ENCODE results near the gene CDH2. TPM values are rescaled to one million over a fixed set of nuclear protein-coding genes. Genes with fewer than 3 reads are reported as not detected.

Gene CDH2
- total and polyA plus RNA-seq, 2 experiments from 2014 or later = 81.8 to 117 TPM

DNA sequence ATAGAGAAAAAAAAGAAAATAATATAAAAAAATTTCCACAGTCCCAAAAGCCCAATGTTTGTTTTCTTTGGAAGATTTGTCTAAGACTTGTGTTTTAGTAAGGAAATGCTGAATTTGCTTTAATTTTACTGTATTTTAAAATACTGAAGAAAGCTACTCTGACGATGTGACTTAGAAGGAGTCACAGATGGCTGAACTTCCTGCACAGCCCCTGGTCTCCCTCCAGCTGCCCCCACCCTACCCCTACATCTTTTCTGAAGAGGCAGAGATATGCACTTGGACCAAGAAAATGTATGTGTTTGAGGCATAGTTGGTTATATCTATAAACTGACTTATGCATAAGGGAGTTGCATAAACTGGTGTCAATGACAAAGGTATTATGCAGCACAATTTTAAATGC lies 172.3 kb downstream of the CDH2 start:
- no peaks in the 10 kb centered on the region for H4K20me1 ChIP-seq (ENCODE audit: insufficient read depth, poor library complexity, severe bottlenecking)
- H3K9me3 ChIP-seq (ENCODE audit: low read depth) = no peaks in the 10 kb centered on the region
- no peak overlapping the region for H3K4me3 ChIP-seq
- 91% methylated on average over 1 of the region's 1 CpG for WGBS (ENCODE audit: low lambda C conversion rate, missing lambda C conversion rate)
- H3K4me2 ChIP-seq = no peak overlapping the region
- H3K9me2 ChIP-seq (replicated peaks; ENCODE audit: insufficient read depth) = no peaks in the 10 kb centered on the region
- no peak overlapping the region for H3K27ac ChIP-seq
- no peaks in the 10 kb centered on the region for H3K36me3 ChIP-seq (replicated peaks; ENCODE audit: insufficient read depth, low read depth)
- no peak for DNase-seq (ENCODE audit: low spot score)
- H2AFZ ChIP-seq = no peak overlapping the region
- TF ChIP-seq, protein P1, sequence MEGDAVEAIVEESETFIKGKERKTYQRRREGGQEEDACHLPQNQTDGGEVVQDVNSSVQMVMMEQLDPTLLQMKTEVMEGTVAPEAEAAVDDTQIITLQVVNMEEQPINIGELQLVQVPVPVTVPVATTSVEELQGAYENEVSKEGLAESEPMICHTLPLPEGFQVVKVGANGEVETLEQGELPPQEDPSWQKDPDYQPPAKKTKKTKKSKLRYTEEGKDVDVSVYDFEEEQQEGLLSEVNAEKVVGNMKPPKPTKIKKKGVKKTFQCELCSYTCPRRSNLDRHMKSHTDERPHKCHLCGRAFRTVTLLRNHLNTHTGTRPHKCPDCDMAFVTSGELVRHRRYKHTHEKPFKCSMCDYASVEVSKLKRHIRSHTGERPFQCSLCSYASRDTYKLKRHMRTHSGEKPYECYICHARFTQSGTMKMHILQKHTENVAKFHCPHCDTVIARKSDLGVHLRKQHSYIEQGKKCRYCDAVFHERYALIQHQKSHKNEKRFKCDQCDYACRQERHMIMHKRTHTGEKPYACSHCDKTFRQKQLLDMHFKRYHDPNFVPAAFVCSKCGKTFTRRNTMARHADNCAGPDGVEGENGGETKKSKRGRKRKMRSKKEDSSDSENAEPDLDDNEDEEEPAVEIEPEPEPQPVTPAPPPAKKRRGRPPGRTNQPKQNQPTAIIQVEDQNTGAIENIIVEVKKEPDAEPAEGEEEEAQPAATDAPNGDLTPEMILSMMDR (IDR thresholded peaks at IDR 0.05; ENCODE audit: poor library complexity) = no peak
- no peak for TF ChIP-seq EZH2phosphoT487 (IDR thresholded peaks at IDR 0.05; ENCODE audit: low read depth, severe bottlenecking, unreplicated experiment)
- no peak for TF ChIP-seq EZH2 (IDR thresholded peaks at IDR 0.05; ENCODE audit: borderline replicate concordance)
- no peaks in the 10 kb centered on the region for H3K27me3 ChIP-seq
- no peaks in the 10 kb centered on the region for H3K4me1 ChIP-seq (ENCODE audit: insufficient read depth)
- H3K79me2 ChIP-seq = no peaks in the 10 kb centered on the region

- Histone ChIP-seq H2AFZ (no peak overlapping the region), H3K79me2 (no peaks in the 10 kb centered on the region), H3K27me3 (no peaks in the 10 kb centered on the region), H3K9me3 (ENCODE audit: low read depth) (no peaks in the 10 kb centered on the region), H3K9me2 (replicated peaks; ENCODE audit: insufficient read depth) (no peaks in the 10 kb centered on the region), H4K20me1 (ENCODE audit: insufficient read depth, poor library complexity, severe bottlenecking) (no peaks in the 10 kb centered on the region), H3K4me2 (no peak overlapping the region), H3K4me3 (no peak overlapping the region), H3K4me1 (ENCODE audit: insufficient read depth) (no peaks in the 10 kb centered on the region), H3K27ac (no peak overlapping the region), H3K36me3 (replicated peaks; ENCODE audit: insufficient read depth, low read depth) (no peaks in the 10 kb centered on the region)
- TF ChIP-seq EZH2 (IDR thresholded peaks at IDR 0.05; ENCODE audit: borderline replicate concordance) (no peak), EZH2phosphoT487 (IDR thresholded peaks at IDR 0.05; ENCODE audit: low read depth, severe bottlenecking, unreplicated experiment) (no peak)
- TF ChIP-seq, protein P1 (IDR thresholded peaks at IDR 0.05; ENCODE audit: poor library complexity) = no peak
- 94% methylated on average over 5 of the region's 5 CpGs for WGBS (ENCODE audit: low lambda C conversion rate, missing lambda C conversion rate)
- DNase-seq (ENCODE audit: low spot score) = no peak
Observed at GRCh38 chr18:28003451-28003850, 173.5 kb downstream of the CDH2 start.

GRCh38 chr18:28002841-28003240 lies 174.1 kb downstream of the CDH2 start:
- Histone ChIP-seq H3K9me2 (replicated peaks; ENCODE audit: insufficient read depth) (no peaks in the 10 kb centered on the region), H3K4me2 (no peak overlapping the region), H2AFZ (no peak overlapping the region), H3K27ac (no peak overlapping the region), H4K20me1 (ENCODE audit: insufficient read depth, poor library complexity, severe bottlenecking) (no peaks in the 10 kb centered on the region), H3K9me3 (ENCODE audit: low read depth) (no peaks in the 10 kb centered on the region), H3K4me1 (ENCODE audit: insufficient read depth) (no peaks in the 10 kb centered on the region), H3K4me3 (no peak overlapping the region), H3K27me3 (no peaks in the 10 kb centered on the region), H3K79me2 (no peaks in the 10 kb centered on the region), H3K36me3 (replicated peaks; ENCODE audit: insufficient read depth, low read depth) (no peaks in the 10 kb centered on the region)
- TF ChIP-seq EZH2phosphoT487 (IDR thresholded peaks at IDR 0.05; ENCODE audit: low read depth, severe bottlenecking, unreplicated experiment) = no peak
- TF ChIP-seq, protein P1 (IDR thresholded peaks at IDR 0.05; ENCODE audit: poor library complexity) = no peak
- no peak for TF ChIP-seq EZH2 (IDR thresholded peaks at IDR 0.05; ENCODE audit: borderline replicate concordance)
- no peak for DNase-seq (ENCODE audit: low spot score)
- WGBS (ENCODE audit: low lambda C conversion rate, missing lambda C conversion rate) = 84% methylated on average over 5 of the region's 5 CpGs

- Histone ChIP-seq H3K4me2 (no peak overlapping the region), H3K36me3 (replicated peaks; ENCODE audit: insufficient read depth, low read depth) (no peaks in the 10 kb centered on the region), H3K27me3 (no peaks in the 10 kb centered on the region), H2AFZ (no peak overlapping the region), H3K4me1 (ENCODE audit: insufficient read depth) (peaks cover 9% of the 10 kb centered on the region), H3K79me2 (no peaks in the 10 kb centered on the region), H3K4me3 (no peak overlapping the region), H4K20me1 (ENCODE audit: insufficient read depth, poor library complexity, severe bottlenecking) (no peaks in the 10 kb centered on the region), H3K9me3 (ENCODE audit: low read depth) (no peaks in the 10 kb centered on the region), H3K9me2 (replicated peaks; ENCODE audit: insufficient read depth) (no peaks in the 10 kb centered on the region), H3K27ac (no peak overlapping the region)
- no peak for DNase-seq (ENCODE audit: low spot score)
- 87% methylated on average over 3 of the region's 3 CpGs for WGBS (ENCODE audit: low lambda C conversion rate, missing lambda C conversion rate)
- TF ChIP-seq EZH2 (IDR thresholded peaks at IDR 0.05; ENCODE audit: borderline replicate concordance) (no peak), EZH2phosphoT487 (IDR thresholded peaks at IDR 0.05; ENCODE audit: low read depth, severe bottlenecking, unreplicated experiment) (no peak)
- TF ChIP-seq, protein P1 (IDR thresholded peaks at IDR 0.05; ENCODE audit: poor library complexity) = no peak
Observed at GRCh38 chr18:27996801-27997272, 180.1 kb downstream of the CDH2 start.
